Hepatocyte (in vitro differentiated cells): ENCODE data around the gene PDIA6.

Source experiments
- CTCF ChIP-seq: fragments of 200-600 bp; sonication (generic); IDR thresholded peaks from 2 replicates; pipeline ENCODE4 v1.5.1; 2016; ENCODE audit warnings: antibody characterized with exemption, mild to moderate bottlenecking; ENCODE audit not compliant: poor library complexity
- EZH2 ChIP-seq: fragments of 200-600 bp; sonication (generic); IDR thresholded peaks from 2 replicates; pipeline ENCODE4 v1.6.1; 2016; ENCODE audit warnings: antibody characterized with exemption, mild to moderate bottlenecking, borderline replicate concordance
- EZH2phosphoT487 ChIP-seq: fragments of 200-600 bp; sonication (generic); IDR thresholded peaks from one replicate; pipeline ENCODE4 v1.6.1; 2018; ENCODE audit warnings: antibody characterized with exemption, mild to moderate bottlenecking, low read depth, moderate library complexity; ENCODE audit not compliant: unreplicated experiment, severe bottlenecking

GRCh38 chr2:10773821-10774341, 38.7 kb downstream of the PDIA6 start:
- TF ChIP-seq EZH2phosphoT487 (no peak), CTCF (no peak), EZH2 (no peak)
